Activated CD8-positive, alpha-beta memory T cell treated with anti-CD3 and anti-CD28 coated beads for 4 hours (primary cell): Measurements from ENCODE around the gene SLX4IP.

Experiments
- DNase-seq, 2 donors: peaks; one replicate each; pipeline ENCODE4 v3.0.0-alpha.2; 2020; ENCODE audit warnings: low read depth in 2 of 2

The SLX4IP gene

DNA sequence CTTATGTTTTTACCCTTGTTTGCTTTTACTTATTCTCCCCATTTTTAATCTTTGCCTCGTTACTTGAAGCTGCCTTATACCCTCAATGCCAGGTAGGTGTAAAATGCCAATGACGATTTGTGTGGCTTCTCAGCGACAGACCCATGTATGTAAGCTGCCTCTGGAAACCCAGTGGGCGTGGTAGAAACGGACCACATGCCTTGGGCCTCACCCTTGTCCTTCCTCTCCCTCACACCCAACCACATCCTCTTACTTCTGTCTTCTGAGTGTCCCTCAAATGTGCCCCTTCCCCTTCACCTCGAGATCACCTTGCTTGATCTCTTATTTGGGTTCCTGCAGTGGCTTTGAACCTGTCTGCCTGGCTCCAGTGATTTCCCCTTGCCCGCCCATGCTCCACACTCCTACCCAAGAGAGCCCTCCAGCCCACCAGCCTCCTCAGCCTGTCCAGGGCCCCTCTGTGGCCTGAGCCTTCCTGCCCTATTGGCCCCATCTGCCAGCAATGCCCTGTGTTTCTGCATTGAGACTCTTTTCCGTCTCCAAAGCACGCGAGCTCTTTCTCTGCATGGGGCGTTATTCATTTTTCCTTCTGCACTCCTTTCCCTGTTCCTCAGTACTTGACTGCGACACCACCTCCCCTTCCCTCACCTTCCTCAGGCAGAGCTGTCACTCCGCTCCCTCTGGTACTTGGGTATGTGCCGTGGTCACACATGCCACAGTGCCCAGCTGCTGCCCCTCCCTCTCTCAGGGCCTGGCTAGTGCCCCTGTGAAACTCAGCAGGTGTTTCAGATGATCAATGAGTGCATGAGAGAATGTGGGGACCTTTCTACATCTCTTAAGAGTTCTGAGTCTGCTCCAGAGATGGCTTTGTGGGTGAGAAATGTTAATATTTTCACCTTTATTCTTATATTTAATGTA lies 115.4 kb downstream of the SLX4IP start:
- DNase-seq, result no peak

DNA sequence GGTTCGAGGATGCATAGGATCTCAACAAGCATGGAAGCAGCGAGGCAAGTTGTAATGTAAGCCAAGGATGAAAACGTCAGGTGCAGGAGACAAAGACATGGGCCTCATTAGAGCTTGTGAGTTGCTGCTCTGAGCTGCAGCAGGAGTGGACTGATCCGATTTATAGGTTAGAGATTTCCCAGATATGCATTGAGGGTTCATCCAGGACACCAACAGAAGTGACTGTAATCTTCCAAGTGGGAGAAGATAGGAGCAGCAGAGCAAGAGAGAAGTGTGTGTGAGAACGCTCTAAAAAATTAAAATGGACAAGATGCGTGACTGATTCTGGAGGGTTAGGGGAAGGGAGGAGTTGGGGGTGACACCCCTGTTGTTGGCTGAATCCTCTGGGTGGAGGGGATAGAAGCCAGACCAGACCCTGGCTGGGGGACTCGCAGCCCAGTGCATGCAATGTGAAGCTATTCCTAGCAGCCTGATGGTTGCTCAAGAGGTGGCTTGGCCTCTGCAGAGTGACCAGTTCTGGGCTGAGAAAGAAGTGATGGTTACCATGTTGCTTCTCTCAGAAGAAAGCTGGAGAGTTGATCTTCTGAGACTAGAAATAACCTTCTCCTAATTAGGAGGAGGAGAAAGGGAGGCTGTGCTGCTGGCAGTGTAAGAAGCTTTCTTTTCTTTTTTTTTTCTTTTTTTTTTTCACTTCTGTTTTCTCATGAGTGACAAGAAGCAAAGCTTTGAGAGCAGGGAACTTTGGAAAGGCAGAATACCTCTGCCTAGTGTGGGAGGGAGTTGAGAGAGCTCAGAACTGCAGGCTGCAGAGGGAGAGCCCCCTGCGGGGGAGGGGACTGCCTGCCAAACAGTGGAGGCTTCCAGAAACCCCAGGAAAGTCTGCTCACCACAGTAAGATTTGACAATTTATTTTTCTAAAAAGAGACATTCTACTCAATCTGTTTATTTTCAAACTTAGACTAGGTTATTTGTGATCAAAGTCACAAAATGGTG lies 116.9 kb downstream of the SLX4IP start:
- no peak for DNase-seq

DNA sequence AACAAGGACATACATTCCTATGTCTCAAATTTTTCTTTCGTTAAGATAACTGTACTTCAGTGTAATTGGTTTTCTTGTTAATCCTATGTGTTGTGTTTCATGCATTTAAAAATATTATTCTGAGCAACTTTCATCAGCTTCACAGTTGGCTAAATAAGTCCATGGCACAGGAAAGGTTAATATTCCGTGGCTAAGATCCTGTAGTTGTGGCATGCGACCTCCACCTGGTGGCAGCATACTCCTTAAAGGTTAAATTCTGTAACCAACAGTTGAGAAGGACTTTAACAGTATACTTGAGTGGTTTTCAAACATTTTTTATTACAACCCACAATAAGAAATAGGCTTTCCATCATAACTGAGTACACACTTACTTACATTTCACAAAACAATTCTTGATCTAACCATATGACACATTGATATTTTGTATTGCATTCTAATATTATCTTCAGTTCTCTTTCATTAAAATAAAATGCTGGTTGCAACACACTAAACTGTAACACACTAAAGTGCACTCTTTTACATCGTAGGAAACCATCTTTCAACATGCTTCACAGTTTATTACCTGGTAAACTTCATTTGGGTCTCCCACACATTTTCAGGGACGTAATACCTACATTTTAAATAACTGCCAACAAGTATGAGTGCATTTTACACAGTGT lies 118.3 kb downstream of the SLX4IP start:
- no peak for DNase-seq

DNA sequence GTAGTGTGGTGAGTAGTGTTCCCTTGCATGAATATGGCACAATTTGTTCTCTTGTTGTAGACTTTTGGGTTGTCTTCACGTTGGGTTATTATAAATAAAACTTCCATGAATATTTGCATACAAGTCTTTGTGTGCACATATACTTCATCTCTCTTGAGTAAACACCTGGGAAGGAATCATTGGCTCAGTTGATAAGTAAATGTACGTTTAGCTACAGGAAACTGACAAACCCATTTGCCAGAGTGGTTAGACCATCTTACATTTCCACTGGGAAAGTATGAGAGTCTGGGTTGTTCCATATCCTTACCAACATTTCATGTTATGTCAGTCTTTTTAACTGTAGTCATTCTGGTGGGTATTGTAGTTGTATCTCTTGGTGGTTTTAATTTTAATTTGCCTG lies 119.2 kb downstream of the SLX4IP start:
- no peak for DNase-seq

DNA sequence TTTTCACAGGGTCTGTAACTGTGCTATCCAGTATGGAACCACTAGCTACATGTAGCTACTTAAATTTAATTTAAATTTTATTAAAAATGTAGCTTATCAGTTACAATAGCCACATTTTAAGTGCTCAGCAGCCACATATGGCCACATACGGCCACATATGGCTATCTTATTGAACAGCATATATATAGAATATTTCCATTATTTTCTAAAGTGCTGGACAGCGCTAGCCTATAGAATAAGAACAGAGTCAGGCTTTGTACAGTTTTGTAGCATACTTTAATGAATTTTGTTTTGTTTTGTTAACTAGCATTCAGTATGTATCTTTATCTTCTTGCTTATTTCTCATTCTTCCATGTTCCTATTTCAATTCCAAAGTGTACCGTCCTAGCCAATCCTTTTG lies 120.3 kb downstream of the SLX4IP start:
- no peak for DNase-seq

DNA sequence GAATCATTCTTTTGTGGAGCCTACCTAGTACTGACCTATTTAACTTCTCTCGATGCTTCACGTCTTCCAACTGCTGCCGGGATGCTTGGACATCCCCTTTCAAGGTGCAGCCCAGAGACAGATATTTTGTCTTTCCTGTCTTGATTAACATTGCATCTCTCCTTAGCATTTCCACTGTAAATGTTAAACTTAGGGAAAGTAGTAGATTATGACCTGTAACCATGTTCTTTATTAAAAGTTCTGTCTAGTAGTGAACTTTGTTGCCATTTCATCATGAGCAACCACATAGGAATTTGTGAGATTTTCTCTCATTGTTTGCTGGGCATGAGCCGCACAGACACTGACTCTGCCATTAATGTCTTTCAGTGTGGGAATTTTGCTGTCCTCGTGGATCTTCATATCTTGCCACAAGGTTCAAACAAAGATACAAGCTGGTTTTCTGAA lies 120.8 kb downstream of the SLX4IP start:
- DNase-seq, result no peak

DNA sequence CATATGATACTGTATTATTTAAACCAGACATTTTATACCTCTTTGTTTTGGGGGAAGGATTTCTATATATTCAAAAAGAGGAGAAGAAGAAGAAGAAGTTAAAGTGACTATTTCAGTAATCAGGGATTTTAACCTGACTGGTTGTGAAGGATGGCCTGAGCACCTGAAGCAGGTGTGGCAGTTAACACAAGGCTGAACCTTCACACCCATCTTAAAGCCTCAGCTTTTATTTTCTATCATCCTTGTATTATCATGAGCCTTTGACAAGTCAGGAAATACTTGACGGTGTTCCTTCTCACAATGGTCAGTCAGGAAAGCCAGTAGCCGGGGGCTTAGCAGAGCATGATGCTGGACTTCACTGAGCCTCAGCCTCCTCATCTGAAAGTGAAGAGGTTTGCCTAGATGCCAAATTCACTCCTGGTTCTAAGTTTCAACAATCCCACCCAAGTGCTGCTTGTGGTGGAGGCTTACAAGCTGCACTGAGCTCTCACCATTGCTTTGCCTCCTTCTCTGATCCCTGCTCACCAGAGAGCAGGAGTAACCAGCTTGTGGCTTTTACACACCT lies 121.5 kb downstream of the SLX4IP start:
- no peak for DNase-seq

DNA sequence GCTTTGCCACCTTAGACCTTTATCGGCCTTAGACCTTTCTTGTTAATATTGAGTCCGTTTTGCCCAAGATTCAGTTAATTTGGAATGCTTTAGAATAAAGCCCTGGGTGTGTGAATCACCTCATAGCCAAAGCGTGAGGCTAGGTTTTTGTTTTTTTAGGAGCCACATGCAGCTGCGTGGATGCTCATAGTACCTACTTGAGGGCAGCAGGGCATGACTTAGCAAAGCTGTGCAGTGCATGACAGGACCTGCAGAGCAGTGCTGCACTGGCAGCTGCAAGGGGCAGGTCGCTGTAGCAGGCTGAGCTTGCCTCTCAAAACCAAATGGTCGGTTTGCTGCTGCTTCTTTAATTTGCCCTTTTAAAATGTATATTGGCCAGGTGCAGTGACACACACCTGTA lies 122.6 kb downstream of the SLX4IP start:
- no peak for DNase-seq

DNA sequence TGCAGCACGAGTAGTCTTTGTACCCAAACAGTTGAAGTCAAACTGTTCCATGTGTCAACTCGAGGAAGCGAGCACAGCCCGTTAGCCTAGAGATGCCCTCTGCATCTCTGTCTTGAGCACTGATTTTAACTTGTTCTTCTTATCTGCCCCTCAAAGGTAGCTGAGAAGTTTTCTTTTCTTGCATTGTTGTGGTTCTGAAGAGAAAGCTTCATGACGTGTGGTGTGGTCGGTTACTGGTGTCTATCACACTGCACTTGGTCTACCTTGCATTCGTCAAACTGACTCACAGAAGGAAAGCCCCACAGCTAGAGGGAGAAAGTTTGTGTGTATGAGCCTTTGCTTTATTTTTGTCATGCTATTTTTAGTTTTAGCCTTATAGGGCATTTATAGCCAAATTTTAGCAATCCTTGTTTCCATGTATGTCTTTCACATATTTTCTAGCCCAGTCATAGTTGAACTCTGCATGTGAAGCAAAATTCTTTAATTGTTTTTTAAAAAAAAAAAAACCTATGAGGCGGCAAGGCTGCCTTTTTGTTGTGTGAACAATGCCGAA lies 123.6 kb downstream of the SLX4IP start:
- DNase-seq, result no peak

DNA sequence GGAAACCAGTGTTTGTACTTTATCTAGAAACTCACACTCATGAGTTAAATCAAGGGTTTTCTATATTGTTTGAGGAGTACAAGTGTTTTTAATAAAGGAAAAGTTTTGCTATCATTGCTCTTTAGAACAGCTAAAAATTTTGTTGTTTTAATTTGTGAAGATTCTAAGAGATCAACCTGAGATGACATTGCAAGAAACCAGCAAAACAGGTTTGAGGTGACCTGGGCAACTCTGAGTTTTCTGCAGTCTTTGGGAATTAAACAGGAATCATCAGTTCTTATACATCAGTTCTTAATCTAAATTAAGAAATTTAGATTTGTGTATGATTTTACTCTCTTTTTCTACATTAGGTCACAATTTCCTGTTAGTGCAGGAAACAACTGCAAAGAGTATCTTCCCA lies 124.2 kb downstream of the SLX4IP start:
- DNase-seq, result no peak

DNA sequence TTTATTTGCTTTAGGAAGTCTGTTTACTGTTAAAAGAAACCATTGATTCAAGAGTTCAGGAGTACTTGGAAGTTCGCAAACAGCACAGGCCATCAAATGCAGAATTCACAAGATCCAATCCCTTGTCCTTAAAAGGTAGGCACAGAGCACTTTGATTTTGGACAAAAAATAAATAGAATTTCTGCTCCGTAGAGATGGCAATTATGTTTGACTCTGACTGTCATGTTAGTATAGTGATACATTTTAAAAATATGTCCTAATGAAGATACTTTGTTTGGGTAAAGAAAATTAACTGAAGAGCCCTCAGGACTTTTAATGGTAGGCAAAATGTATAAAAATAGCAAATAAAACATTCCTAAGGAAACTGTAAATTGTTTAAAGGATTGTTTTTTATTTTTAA lies 125.6 kb downstream of the SLX4IP start:
- no peak for DNase-seq

DNA sequence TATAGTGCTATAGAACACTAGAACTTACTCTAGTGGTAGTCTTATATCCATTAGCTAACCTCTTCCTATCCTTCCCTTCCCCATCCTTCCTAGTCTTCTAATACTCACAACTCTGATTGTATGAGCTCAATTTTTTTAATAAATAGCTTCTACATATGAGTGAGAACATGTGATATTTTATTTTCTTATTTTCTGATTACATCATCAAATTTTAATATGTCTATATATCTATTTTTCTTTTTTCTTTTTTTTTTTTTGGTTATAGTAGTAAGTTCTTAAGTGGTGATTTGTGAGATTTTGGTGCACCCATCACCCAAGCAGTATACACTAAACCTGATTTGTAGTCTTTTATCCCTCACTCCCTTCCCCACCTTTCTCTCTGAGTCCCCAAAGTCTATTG lies 126.2 kb downstream of the SLX4IP start:
- DNase-seq, result no peak

DNA sequence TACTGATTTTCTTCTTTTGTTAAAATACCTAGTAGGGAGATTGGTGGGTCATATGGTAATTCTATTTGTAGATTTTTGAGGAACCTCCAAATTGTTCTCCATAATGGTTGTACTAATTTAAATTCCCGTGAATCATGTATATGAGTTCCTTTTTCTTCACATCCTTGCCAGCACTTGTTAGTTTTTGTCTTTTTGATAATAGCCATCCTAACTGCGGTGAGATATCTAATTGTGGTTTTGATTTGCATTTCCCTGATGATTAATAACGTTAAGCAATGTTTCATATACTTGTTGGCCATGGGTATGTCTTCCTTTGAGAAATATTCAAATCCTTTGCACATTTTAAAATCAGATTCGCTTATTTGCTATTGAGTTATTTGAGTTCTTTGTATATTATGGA lies 127.8 kb downstream of the SLX4IP start:
- DNase-seq, result no peak

DNA sequence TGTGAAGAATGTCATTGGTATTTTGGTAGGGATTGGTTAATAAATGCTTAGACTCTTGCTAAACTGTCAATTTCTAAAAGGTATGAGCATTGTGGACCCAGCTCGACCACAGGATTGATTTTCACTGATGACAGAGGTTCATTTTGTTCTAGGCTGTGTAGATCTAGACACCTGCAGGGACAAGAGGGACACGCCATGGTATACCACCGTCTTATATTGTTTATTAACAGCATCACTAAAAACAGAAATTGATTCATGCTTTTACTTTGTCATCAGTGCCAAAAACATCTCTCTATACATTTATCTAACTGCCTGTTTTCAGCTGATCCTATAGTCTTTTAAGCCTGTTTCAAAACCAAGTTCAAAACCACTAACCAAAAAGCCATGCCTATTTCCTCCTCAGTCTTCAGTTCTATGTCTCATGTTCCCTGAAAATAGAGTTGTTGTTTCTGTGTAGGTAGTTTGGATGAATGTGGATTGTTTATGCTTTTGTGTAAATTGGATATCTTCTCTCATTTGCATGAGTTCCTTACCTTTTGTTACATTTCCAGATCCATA lies 128.9 kb downstream of the SLX4IP start:
- DNase-seq, result no peak

DNA sequence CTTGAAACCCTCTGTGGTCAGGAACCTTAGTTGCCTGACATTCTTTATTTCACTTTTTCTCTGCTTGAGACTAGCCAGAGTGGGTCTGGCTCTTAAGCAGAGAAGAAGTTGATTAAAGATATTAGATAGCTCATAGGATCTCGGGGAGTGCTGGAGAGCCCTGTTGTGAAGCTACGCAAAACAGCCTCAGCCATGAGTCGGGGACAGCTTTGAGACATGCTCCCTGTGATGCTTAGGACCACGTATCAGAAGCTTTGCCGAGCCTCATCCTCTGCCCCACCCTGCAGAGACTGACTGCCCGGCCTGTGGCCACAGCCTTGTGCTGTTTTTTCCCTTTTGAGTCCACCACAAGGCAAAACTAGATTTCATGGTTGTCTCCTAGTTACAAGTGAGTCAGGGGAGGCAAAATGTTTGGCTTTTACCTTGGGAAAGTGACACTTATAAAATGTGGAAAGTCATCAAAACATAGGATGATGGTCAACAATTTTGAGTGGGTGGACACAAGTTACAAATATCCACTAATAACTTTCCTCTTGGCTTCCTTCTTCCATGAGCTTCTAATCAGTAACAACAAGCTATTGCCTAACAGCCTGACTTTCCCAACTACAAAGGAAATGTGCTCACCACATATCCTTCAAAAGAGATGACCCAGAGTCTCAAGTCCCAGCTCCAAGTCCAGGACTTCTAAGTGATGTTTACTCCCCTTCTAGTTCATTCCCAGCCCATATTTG lies 130.3 kb downstream of the SLX4IP start:
- no peak for DNase-seq

DNA sequence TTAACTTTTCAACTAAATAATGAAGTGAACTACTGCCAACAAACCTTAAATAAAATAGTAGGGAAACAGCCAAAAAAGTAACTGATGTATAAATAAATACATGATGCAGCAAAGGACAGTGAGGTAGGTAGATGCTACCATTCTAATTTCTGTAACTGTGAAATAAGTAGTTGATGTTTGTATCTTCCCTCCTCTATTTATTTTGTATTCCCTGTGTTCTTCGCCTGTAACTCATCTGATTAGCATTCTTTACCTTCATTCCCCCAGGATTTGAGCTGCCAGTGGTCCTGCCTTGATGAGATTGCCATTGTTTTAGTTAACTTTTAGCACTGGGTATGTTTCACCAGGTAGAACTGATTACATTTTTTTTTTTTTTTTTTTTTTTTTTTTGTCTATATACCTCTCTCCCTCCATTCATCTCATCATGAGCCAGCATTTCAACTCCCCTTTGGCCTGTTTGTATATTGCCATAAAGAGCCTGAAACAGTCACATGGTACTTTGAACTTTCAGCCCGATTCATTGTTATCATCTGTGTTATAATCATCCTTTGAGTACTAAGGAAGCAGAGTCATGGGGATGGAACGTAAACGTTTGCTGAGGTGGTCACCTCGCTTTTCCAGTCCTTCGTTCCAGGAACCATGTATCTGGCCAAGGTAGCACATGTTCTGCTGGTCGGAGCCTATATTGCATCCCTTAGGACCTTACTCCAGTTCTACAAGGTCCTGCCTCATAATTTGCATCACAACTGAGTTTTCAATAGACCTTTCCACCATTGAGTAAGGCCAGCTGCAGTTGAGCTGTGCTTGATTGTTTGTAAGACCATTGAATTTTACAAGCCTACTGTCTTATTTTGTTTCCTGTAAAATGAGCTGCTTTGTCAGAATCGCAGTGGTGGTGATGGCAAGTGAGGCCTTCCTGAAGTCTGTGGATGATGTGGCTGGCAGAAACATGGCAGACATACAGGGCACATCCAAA lies 131.1 kb downstream of the SLX4IP start:
- no peak for DNase-seq

DNA sequence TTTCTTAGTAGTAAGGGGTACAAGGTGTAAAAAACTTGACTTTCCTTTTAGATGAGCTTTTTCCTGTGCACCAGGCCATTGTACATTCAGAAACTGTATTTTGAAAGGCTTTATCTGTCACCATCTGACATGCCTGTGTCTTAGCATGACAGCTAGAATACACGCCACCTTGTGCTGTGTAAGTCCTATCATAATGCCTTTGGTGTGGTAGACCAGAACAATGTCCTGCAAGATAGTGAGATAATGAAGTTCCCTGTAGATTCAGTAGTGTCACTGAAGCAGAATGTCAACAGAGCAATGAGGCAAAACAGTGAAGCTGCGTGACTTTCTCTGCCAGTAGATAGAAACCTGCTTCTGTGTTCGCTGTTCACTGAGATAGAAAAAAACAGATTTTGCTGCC lies 132.9 kb downstream of the SLX4IP start:
- DNase-seq, result no peak

DNA sequence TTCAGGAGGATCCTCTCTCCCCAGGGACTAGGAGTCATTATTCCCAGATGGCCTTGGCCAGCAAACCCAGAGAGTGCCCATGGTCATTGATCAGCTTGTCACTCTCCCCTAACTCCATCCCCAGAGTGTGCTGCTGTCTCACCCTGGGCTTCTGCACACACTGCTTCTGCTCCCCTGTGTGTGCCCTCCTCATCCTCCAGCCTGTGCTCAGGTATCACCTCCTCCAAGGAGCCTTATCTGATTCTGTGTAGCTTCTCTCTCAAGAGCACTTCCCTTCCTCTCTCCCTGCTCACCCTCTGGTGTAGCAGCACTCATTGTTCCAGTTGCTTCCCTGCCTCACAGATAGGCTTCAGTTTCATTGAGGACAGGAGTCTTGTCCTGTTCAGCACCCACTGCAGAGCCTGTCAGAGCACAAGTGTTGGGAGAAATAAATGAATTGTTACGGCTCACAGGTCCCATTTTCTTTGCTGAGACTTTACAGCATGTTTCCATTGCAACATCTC lies 136.3 kb downstream of the SLX4IP start:
- DNase-seq, result no peak

DNA sequence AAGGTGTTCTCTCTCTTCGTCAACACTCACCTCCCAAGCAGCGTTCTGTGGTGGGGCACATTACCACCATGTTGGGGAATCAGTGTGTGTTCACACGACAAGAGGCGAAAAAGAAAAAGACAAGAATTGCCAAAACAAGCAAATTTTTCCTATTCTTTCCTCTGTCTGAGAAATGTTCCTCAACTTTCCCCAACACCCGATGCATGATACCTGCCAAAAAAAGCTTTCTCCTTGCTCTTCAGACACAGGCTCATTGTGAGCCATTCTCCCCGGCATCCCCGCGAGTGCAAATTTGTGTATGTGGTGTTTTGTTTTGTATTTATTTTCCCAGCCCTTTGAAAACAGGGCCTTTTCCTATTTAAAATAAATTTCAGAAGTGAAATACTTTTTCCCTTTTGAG lies 137.7 kb downstream of the SLX4IP start:
- no peak for DNase-seq
